ENCODE measurements around the gene PLA2G15.

- TF ChIP-seq CTCF (IDR thresholded peaks at IDR 0.05) (no peak), ZFX (IDR thresholded peaks at IDR 0.05; ENCODE audit: borderline replicate concordance) (no peak)
These were observed 2.8 kb downstream of the PLA2G15 start for GRCh38 chr16:68247932-68248331.
